H1 (cell line): Measurements from ENCODE around the gene GRIK1.

Source experiments
- CTCF ChIP-seq, 3 experiments: IDR thresholded peaks; 1 replicate in 2 of 3; 2 replicates in 1 of 3; pipeline versions ENCODE4 v1.5.1 to v1.6.1; 2011; ENCODE audit warnings: low read length in 3 of 3, mild to moderate bottlenecking in 3 of 3, inconsistent platforms in 2 of 3, low read depth in 1 of 3, moderate library complexity in 1 of 3; ENCODE audit not compliant: insufficient read depth in 1 of 3; ENCODE audit errors: control extremely low read depth in 1 of 3
- MAFK ChIP-seq: IDR thresholded peaks from 2 replicates; pipeline ENCODE4 v1.6.1; 2012; ENCODE audit warnings: low read depth, mild to moderate bottlenecking, improper control_type of control experiment, low read length
- POLR2A ChIP-seq, 2 experiments: IDR thresholded peaks; 1 replicate in 1 of 2; 2 replicates in 1 of 2; pipeline ENCODE4 v1.6.1; 2011; ENCODE audit warnings: low read depth in 2 of 2, low read length in 2 of 2, mild to moderate bottlenecking in 2 of 2; ENCODE audit errors: control extremely low read depth in 1 of 2
- POLR2AphosphoS5 ChIP-seq: IDR thresholded peaks from 2 replicates; pipeline ENCODE4 v1.6.1; 2011; ENCODE audit warnings: low read depth, low read length
- RFX5 ChIP-seq: IDR thresholded peaks from 2 replicates; pipeline ENCODE4 v1.6.1; 2011; ENCODE audit warnings: low read depth, low read length, improper control_type of control experiment, borderline replicate concordance
- TEAD4 ChIP-seq: IDR thresholded peaks from 2 replicates; pipeline ENCODE4 v1.6.1; 2012; ENCODE audit warnings: low read depth, low read length, inconsistent platforms, mixed read lengths
- YY1 ChIP-seq: IDR thresholded peaks from 2 replicates; pipeline ENCODE4 v1.6.1; 2011; ENCODE audit warnings: low read depth, mild to moderate bottlenecking, low read length

GRCh38 chr21:29568020-29568697 lies 371.6 kb downstream of the GRIK1 start:
- TF ChIP-seq POLR2AphosphoS5 (no peak), MAFK (no peak), TEAD4 (no peak), POLR2A (IDR thresholded peaks at IDR 0.05; ENCODE audit: control extremely low read depth in 1 of 2, low read depth in 2 of 2, low read length in 2 of 2) (no peak), CTCF (IDR thresholded peaks at IDR 0.05; ENCODE audit: control extremely low read depth in 1 of 3, insufficient read depth in 1 of 3, low read depth in 1 of 3, low read length in 3 of 3) (no peak), RFX5 (no peak), YY1 (no peak)
